Pulmonary artery endothelial cell (primary cell): ENCODE measurements around the gene RASSF9. TPM values are rescaled to one million over a fixed set of nuclear protein-coding genes. Genes with fewer than 3 reads are reported as not detected.

Source experiments
- DNase-seq: peaks from one replicate; pipeline ENCODE4 v3.0.0-alpha.2; 2011; ENCODE audit warnings: low read depth, low spot score
- total RNA-seq: library from RNA; depleted of rRNA; stranded (reverse); fragments of >200 nt; gene quantifications from 2 replicates; pipeline ENCODE4 v1.2.3, GENCODE V29; 2014

The RASSF9 gene
- total RNA-seq, 1 donor from 2014 or later, result 0.92 TPM

DNA sequence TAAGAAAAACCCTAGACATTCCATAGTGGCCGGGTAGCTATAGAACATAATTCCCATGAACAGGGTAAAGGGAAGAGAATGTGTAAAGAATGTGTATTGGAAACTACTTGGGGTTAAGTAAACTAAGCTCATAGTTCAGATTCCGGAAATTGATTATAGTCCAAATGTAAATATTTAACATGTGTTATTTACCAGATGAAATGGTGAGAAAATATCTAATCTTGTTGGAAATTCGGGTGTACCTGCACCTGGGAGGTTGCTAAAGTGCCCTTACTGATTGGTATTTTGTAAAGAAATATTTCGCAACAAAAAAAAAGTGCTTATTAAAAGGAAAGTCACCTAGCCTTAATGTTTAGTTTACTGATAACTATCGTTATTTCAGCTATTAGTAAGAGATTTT is 14.4 kb downstream of the RASSF9 start:
- DNase-seq, result no peak

DNA sequence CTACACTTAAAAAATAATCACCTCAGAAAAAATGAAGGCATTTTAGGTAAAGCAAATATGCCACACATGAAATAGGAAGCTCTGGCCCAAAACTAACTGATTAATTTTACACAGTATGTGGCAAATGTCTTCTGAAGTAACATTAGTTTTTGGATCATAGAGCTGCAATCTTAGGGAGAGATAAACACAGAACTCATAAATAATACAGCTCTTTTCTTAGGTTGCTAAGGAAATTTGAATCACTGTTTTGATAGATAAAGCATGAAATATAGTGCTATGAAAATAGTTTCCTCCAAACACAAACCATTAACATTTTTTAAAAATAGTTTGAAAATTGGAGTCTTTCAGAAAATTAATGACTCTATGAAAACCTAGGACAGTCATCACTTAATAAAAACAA is 15.0 kb downstream of the RASSF9 start:
- no peak for DNase-seq

DNA sequence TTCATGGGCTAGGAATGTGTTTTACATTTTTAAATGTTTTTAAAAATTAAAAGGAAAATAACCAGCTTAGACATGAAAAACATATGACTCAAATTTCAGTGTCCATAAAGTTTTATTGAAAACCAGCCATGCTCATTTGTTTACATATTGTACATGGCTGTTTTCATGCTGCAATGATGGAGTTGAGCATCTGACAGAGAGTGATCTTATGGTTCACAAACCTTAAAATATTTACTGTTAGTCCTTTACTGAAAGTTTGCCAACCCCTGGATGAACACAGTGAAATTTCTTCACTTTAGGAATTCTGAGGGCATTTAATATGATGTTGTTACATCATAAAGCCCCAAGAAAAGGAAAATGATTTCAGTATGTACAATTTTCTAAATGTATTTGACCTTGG is 16.1 kb downstream of the RASSF9 start:
- DNase-seq, result no peak

DNA sequence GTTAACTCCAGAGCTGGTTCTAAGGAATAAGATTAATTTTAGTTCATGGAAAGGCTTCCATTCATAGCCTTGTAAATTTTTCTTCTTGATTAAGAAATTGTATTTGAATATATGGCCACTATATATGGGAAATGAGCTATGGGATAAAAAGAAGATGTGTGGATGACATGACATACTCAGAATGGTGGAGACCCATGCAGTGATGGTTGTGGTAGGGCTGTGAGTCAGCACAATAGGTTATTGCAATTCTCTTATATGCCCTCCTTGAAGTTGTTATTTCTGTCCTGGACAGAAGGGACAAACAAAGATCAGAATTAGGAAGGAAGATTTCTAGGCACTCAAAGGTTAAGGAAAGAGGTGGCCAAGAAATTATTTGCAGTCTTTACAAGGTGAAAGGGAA is 21.5 kb downstream of the RASSF9 start:
- DNase-seq, result no peak

DNA sequence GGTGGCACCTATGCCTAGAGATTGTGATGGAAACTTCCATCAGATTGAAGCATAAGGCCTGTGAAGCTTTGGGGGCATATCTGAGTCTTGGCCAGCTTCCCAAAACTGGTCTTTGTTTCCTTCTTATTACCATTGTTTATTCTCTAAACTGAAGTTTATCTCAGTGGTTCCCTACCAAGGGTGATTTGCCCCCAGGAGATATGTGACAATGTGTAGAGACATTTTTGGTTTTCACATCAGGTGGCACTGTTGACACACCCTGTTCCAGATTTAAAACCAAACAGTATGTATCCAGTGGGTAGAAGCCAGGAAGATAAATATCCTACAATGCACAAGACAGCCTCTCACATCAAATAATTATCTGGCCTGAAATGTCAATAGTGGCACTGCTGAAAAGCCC is 22.1 kb downstream of the RASSF9 start:
- no peak for DNase-seq

DNA sequence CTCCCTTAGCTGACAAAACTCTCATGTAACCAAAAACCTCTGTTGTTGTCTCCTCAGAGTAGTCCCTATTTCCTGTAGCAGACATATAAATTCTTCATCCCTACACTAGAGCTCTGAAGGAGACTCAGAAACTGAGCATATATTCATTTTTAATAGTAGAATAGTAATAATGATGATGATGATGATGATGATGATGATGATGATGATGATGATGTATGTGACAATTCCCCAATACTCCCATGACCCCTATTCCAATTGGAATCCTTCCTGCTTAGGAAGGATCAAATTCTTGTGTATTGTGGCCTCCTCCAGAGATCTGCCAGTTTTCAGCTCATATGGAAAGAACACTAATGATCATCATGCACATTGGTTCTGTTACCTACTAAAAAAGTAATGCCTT is 26.7 kb downstream of the RASSF9 start:
- DNase-seq, result no peak

DNA sequence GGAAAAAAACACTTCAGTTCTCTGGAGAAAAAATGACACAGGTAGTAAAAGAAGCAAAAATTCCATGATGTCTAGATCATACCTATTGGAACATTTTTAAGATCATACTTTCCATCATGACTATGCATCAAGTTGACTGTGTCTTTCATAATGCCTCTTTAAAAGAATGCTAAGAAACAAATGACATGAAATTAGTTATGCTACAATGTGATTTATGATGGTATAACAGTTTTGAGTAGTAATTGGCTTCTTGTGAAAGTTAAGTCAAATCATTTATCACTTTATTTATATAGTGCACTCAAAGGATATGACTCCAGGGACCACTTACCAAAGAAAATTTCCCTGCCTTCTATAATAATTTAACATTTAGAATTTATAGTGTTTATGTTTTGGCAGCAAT is 28.5 kb downstream of the RASSF9 start:
- DNase-seq, result no peak

DNA sequence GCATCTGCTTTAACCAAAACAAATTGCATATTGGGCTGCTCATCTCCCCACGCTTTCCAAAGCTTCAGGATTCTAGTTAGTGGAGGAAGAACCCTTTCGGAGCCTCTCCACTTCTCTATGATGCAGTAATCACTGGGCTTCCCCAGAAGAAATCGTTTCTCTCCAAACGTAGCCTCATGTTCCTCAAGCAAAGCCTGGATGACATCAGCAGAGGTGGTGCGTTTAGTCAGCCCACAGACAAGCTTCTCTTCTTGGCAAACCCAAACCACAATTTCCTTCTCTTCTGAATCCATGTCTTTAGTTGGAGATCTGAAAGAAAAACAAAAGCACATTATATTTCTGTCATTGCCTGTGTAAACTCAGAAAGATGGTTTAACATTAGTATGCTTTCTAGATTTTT is 30.6 kb downstream of the RASSF9 start:
- DNase-seq, result no peak

DNA sequence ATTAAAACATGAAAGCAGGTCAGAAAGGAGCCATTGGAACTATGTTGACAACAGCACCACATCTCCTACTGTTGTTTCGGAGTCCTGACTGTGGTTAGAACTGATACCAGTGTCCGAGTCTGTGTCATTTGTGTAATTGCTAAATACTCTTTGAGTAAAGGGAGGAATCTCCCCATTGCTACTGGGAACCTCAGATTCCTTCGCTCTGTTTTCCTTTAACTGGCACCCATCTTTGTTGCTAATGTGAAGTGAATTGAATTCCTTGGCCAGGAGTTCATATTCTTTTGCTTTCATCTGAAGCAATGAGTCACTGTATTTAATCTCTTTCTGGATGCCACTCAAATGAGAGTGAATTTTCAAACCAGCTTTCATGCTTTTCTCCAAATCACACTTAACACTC is 31.5 kb downstream of the RASSF9 start:
- DNase-seq, result no peak

DNA sequence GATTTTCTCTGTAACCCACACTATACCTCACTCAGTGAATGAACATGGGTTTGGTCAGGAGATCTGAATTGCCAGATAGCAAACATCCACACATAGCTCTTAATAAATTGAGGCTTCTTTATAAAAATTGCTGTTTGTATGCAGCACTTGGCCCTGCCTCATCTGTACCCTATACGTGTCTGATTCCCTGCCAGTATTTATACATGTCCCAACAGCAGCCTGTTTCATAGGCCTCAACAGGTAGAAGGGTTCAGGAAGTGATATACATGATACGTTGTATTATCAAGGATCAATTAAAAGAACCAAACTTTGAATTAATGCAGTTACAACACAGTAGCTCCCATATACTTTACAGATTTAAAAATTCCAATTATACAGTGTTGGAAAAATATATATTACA is 32.3 kb downstream of the RASSF9 start:
- no peak for DNase-seq

DNA sequence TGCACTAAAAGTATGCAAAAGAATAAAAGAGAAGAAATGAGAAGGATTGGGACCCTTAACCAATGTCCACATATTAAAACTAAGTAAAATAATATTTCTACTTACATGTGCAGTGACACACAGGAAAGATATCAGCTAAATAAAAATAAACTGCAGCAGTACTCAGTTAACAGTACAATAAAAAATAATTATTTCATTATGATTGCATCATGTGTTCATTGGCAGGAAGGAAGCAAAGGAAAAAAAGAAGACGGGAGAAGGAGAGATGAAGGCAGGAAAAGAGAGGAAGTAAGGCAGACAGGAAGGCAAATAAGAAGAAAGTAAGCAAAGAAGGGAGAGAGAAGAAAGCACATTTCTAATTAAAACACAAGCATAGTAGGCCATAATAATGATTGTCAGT is 33.0 kb downstream of the RASSF9 start:
- no peak for DNase-seq

DNA sequence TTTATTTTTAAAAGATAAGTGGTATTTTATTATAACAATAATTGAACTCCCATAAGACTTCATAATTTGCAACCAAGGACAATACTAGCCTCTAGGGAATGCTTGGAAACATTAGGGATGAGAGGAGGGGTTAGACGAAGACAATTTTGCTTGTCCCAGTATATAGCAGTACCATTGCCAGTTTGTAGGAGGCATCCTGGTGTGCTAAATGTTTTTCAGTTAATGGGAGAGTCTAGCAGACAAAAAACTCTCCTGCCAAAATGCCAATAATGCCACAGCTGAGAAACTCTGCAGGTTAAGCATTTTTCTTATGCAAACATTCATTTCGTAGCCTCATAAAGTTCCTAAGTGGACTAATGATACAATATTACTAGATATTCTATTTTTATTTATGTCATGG is 38.1 kb downstream of the RASSF9 start:
- DNase-seq, result no peak

DNA sequence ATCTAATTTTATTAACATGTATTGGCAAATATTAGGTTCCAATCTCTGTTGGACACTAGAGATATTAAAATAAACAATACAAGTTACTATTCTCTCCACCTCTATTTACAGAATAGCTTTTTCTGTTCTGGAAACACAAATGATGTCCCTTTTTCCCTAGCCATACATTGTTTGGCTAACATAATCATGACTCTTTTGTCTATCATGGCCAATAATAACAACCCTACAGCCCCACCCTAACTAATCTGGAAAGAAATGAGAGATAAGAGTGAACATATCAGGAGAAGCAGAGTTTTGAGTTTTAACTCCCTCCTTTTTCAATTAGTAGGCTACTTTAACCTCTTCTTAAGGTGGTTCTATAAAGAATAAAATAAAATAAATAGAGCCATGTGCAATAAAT is 40.2 kb downstream of the RASSF9 start:
- DNase-seq, result no peak

DNA sequence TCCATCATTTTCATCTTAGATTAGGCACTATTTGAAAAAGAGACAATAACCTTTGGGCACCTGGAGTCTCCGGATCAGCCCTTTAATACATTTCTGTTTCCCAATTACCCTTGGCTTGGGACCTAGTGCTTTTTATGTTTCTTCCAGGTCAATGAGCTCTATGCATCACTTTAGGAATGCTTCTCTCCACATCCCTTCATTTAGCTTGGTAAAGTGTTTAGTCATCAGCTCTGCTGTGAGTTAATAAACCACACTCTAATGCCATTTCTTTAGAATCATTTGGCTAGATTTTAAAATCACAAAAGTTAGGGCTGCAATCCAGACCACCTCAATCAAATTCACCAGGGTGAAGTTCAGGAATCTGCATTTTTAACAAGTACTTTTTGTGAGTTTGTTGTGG is 41.7 kb downstream of the RASSF9 start:
- no peak for DNase-seq

DNA sequence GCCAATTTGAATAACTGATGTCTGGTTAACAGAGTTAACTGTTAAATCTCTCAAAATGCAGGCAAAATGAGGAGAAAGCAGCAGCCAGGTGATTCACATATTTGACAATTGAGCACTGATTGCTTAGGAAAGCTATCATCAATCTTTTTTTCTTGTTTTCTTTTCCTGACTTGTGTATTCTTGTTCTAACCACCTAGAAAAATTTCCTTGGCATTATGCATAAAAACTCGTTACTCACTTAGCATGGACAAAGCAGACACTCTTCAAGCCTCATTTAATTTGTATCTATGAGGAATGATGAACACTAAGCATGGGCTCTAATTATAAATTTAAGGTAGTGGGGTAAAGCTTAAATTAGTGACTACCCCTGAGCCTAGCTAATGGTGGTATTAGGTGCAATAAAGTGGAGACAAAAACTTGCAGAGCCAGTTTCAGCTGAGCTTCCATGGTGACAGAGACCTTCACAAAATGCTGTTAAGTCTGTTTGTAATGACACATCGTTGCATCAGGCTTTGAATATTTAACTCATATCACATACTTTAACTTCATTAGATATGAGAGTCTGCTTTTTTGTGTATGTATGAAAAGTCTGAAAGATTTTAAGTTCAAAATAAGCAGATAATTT is 52.0 kb downstream of the RASSF9 start:
- no peak for DNase-seq

DNA sequence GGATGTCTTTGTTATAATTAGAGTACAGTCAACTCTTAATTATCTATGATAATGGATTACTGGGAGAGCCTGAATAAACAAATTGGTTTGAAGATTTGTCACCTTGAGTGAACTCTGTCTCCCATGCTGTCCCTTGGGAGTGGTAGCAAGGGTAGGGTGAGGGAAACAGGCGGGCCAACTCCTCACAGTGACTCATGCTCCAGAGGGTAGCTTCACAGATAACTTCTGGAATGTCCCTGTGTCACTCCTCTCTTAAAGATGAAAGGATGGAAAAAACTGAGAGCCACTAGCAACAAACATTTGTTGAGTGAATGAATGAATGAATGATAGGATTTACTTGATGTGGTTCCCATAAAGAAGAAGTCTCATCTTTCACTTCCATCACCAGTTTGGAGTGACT is 53.5 kb downstream of the RASSF9 start:
- no peak for DNase-seq

DNA sequence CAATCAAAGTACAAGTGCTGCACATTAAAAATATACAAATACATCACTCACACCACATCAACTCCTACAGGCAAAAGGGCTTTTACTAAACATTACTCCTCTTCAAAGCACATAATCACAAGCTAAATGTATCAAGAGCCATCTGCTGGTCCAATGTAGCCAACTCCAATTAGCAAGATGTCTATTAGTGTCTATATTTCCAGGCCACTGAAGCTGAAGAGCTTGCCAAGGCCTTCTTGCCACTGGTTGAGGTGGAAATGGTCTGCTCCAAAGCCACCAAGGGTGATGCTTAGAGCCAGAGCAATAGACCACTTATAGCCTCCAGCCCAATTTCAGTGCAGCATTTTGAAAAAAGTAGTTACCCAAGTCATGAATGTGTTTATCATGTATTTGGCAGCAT is 54.4 kb downstream of the RASSF9 start:
- no peak for DNase-seq

DNA sequence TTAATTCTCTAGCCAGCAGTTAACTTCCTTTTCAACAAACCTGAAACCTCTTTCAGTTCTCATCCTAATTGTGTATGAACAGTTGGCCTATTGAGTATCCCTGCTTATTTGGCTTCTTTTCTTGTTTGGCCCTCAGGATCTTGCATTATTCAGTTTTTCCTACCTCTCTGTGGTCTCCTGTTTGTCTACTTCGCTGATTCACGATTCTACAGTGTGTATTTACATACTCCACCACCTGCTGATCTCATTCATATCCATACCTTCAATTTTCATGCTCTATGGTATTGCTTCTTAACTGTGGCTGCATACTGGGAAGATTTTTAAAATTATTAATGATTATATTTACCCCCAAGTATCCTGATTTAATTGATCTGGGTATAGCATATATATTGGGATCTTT is 56.4 kb downstream of the RASSF9 start:
- no peak for DNase-seq

DNA sequence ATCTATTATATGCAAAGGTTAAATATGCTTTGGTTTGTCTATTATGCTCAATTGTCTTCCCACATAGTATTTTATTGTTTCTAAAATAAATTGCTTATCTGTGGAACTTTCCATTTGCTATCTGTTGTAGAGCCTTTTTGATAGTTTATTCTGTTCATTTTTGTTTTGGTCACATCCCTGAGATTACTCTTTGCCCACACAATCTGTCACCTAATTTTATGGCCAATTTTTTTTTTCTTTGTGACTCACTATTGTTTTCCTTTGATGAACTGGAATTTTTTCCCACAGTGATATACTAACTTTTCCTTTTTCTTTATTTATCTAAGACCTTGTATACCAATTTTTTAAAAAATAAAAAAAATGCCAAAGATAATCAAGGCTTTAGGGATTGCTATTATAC is 61.1 kb downstream of the RASSF9 start:
- DNase-seq, result no peak

DNA sequence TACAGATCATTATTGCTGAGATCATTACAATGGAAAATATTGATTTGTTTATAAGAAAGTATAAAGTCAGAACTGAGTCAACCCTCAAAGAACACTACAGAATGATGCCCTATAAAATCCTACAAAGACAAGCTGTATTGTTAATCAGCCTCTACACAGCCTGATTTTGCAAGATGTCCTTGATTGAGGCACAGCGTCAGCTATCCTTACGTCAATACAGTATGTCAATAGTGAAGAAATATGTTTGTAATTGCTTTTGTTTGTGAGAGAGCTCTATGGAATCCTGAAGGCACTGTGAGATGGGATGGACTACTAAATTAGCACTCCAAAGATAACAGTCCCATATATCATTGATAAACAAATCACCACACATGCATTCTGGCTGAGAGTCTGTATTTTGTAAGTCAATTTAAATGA is 70.7 kb downstream of the RASSF9 start:
- DNase-seq, result no peak

DNA sequence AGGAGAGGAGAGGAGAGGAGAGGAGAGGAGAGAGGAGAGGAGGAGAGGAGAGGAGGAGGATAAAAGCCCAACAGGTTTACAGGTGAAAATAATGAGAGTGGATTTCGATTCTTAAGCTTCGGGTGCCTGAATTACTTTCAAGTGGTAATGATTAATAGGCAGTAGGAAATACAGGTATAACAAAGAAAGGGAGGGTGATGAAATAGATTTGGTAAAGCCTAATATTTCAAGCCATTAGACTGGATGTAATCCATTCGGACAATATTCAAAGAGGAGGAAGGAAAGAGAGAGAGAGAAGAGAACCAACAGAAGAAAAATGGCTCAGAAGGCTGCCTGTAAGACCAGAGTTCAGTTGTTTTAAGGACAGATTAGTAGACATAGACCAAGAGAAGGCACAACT is 76.6 kb downstream of the RASSF9 start:
- DNase-seq, result no peak

DNA sequence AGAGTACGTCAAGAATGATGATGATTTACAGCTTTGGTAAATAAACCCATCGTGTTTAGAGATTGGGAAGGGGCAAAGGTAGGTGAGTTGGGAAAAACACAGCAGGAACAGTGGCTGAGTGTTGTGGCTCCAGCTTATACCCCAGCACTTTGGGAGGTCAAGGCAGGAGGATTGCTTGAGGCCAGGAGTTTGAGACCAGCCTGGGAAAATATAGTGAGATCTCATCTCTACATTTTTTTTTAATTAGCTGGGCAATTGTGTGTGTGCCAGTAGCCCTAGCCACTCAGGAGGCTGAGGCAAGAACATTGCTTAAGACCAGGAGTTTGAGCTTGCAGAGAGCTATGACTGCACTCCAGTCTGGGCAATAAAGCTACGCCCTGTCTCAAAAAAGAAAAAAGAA is 77.1 kb downstream of the RASSF9 start:
- no peak for DNase-seq

DNA sequence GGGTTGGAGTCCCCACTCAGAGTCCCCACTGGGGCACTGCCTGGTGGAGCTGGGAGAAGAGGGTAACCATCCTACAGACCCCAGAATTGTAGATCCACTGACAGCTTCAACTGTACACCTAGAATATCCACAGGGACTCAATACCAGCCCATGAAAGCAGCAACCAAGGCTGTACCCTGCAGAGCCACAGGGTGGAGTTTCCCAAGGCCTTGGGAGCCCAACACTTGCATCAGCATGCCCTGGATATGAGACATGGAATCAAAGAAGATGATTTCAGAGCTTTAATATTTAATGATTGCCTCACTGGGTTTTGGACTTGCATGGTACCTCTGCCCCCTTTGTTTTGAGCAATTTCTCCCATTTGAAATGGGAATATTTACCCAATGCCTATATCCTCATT is 80.4 kb downstream of the RASSF9 start:
- DNase-seq, result no peak
